Vagina (tissue), 2 donors: ENCODE measurements around the gene LUZP1.

ENCODE experiments used
- POLR2A ChIP-seq, 2 donors: fragments of 450-650 bp; IDR thresholded peaks; one replicate each; pipeline ENCODE4 v1.6.1; 2017; ENCODE audit warnings: antibody characterized with exemption in 2 of 2, mild to moderate bottlenecking in 2 of 2, moderate library complexity in 2 of 2
- POLR2AphosphoS5 ChIP-seq, 2 donors: sonication (generic); formaldehyde crosslinking; IDR thresholded peaks; one replicate each; pipeline ENCODE4 v1.9.0; 2017; ENCODE audit warnings: antibody characterized with exemption in 2 of 2, mild to moderate bottlenecking in 2 of 2, low read depth in 1 of 2; ENCODE audit not compliant: insufficient read depth in 1 of 2
- TF ChIP-seq, protein P1 (sequence below), 3 experiments: fragments of 450-650 bp in 2 of 3; fragments of 200-600 bp in 1 of 3; sonication (generic) in 1 of 3; IDR thresholded peaks; one replicate each; pipeline ENCODE4 v1.5.1; 2017 to 2019; ENCODE audit warnings: antibody characterized with exemption in 3 of 3, mild to moderate bottlenecking in 2 of 3, moderate library complexity in 2 of 3

DNA sequence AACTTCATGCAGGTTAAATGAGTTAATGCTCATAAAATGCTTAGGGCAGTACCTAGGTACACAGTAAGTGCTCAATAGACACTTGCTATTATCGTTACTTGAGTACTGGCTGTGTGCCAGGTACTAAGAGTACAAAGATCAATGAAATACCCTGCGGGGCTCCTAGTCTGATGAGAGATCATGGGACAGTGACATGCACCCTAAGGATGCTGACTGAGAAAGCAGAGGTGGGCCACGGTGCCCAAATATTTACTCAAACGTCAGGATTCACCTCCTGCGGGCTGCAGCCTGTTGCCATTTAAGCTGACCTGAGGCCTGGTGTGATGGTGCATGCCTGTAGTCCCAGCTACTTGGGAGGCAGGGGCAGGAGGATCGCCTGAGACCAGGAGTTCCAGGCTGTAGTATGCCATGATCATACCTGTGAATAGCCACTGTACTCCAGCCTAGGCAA, 19.8 kb upstream of the LUZP1 start:
- TF ChIP-seq POLR2A (IDR thresholded peaks at IDR 0.05) (no peak), POLR2AphosphoS5 (IDR thresholded peaks at IDR 0.05; ENCODE audit: insufficient read depth in 1 of 2, low read depth in 1 of 2) (no peak)
- TF ChIP-seq, protein P1, sequence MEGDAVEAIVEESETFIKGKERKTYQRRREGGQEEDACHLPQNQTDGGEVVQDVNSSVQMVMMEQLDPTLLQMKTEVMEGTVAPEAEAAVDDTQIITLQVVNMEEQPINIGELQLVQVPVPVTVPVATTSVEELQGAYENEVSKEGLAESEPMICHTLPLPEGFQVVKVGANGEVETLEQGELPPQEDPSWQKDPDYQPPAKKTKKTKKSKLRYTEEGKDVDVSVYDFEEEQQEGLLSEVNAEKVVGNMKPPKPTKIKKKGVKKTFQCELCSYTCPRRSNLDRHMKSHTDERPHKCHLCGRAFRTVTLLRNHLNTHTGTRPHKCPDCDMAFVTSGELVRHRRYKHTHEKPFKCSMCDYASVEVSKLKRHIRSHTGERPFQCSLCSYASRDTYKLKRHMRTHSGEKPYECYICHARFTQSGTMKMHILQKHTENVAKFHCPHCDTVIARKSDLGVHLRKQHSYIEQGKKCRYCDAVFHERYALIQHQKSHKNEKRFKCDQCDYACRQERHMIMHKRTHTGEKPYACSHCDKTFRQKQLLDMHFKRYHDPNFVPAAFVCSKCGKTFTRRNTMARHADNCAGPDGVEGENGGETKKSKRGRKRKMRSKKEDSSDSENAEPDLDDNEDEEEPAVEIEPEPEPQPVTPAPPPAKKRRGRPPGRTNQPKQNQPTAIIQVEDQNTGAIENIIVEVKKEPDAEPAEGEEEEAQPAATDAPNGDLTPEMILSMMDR (IDR thresholded peaks at IDR 0.05) = no peak
